ENCODE measurements around the gene P2RY14.

The P2RY14 gene

DNA sequence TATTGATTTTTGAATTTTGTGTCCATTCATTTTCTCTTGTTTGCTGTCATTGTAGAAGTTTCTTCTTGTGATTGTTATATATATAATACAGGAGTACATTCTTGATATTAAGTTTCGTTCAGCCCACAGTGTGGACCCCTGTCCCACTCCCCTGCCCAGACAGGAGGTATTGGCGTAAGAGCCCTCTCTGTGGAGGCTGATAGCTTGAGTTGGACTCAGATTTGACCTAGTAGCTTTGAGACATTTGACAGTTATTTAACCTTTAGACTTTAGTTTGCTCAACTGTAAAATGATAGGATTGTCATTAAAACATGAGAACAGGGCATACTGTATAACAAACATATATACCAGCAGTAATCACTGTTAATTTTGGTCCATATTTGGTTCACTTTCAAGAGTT is 102.4 kb downstream of the P2RY14 start:
- DNase-seq, result no peak

DNA sequence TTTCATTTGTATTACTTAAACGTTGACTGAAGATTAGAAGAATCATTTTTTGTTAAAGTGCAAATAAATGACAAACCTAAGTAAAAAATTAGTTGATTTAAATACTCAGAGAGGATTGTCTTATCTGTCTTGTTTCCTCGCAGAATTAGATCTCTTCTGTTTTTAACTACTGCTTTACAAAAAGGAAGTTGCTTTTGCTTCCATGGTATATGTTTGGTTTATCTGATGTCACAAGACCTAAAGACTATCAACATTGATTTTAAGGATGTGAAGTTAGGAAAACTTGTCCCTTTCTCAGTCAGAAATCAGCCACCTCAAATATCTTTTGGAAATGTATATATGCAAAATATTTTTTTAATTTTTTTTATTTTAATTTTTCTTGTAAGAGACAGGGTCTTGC is 104.0 kb downstream of the P2RY14 start:
- no peak for DNase-seq

DNA sequence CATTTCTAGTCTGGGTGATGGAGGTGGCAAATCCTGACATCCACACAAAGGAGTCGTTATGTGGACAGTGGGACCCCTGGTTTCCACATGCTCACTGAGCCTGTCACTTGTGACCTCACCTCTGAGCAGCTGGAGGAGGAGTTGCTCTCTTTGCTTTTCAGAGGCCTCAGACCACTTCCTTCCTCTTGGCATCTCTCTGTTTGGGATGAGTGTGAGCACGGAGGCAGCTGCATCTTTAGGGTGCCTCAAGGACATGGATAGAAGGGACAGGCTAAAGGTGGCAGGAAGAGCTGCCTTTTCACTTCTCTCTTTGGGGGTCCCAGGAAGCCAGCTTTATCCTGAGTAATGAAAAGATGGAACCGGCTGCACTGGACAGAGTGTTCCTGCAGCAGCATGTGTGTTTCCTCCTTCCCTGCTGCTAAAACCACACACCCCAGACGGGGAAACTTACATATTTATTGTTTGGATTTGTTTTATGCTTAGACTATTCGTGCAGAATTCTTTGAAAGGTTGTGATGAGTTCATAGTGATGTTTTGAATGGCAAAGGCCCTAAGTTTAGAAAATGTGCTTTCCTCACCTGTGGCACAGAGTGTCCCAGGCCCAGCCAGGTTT is 107.1 kb downstream of the P2RY14 start:
- peak; percentile 38 for DNase-seq

DNA sequence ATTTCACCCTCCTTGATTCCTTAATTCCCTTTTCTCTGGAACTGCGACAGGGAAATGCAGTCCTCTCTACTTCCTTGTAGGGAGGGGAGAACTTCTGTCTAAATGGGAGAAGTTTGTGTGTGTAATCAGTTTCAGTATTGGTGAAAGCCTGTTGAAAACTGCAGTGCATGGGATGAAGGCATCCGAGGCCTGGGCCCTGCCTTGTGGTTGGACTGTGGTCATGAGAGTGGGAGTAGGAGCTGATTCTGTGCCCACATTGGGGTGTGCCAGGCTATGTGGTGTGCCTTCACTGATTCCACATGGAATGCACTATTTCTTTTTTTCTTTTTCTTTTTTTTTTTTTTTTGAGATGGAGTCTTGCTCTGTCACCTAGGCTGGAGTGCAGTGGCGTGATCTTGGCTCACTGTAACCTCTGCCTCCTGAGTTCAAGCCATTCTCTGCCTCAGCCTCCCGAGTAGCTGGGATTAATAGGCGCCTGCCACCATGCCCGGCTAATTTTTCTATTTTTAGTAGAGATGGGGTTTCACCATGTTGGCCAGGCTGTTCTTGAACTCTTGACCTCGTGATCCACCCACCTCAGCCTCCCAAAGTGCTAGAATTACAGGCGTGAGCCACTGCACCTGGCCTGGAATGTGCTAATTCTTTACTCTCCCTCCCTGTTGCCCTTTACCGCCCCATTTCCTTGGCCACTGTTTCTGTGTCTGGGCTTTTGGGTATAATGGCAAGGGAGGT is 108.2 kb downstream of the P2RY14 start:
- peak; percentile 70 for DNase-seq

DNA sequence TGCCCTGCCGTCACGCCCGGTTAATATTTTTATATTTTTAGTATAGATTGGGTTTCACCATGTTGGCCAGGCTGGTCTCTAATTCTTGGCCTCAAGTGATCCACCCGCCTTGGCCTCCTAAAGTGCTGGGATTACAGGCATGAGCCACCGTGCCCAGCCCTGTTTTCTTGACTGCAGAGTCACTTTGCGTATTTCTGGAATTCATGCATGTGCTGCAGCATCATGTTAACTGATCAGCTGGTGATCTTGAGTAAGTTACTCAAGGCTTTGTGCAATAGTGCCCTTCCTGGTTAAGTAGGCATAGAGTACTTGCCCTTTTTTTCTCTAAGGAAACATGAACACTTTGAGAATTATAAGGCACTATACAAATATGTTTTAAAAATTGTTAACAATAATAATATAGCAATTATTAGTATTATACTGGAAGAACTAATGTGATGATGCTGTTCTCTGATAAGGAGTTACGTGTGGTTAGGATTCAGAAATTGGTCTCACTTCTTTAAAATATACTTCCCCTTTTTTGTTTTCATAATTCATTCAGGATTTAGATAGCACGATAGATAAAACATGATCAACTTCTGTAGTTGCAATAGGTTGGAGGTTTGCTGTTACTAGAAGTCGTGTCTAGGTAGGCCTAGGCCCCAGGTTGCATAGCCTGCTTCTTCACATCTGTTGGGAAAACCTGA is 108.9 kb downstream of the P2RY14 start:
- no peak for DNase-seq

DNA sequence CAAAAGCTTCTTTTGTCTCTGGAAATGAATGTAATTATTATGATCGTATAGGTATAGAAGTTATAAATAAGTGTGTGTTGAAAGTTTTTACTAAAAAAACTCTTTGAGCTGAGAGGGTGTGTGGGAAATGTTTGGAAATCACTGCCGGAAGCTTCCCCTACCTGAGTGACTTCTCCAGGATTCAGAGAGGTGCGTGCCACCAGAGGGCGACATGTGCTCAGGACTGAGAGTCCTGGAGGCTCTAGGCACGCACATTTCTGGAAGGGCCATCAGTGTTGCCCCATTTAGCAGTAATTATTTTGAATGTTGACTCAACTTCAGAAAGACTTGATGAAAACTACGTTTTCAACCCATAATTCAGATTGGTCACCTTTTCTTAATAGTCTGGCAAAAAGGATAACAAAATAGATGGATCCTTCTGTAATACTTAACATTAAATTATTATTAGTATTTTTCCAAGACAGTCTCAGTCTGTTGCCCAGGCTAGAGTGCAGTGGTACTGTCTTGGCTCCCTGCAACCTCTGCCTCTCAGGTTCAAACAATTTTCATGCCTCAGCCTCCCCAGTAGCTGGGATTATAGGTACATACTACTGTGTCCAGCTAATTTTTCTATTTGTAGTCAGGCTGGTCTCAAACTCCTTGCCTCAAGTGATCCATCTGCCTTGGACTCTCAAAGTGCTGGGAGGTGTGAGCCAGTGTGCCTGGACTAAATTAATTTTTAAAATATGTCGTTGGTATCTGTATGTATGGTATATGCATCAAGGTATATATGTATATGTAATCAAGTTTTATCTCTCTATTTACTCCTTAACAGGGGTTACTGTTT is 109.9 kb downstream of the P2RY14 start:
- peak; percentile 66 for DNase-seq

DNA sequence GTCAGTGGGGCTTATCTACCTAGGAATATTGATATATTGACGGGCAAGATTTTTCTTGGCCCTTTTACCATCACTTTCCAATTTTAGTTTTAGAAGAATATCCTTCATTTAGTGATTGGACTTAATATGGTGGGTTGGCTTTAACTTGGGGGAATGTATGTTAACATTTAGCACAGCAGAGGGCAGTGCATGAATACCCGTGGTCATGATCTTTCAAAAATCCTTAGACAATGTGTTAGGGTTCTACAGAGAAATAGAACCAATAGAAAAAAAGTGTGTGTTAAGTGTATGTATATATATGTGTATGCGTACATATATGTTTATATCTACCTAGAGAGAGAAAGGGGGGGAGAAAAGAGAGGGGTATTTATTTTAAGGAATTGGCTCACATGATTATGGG is 112.2 kb downstream of the P2RY14 start:
- no peak for DNase-seq

DNA sequence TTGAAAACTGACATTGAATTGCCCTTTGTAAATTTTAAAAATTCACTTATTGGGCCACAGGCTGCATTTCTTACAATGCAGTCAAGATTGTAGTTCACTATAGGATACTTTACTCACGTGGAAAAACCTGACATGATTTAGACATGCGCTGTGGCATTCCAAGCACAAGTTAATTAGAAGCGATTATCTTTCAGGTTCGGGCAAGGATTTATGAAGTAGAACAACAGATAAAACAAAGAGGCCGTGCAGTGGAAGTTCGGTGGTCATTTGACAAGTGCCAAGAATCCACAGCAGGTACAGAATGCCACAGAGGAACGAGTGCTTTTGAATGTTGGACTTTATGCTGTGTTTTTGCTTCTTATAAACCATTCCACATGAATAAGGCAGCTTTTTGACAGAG is 113.1 kb downstream of the P2RY14 start:
- DNase-seq, result no peak
